ENCODE data around the gene MYO7A.

The MYO7A gene

DNA sequence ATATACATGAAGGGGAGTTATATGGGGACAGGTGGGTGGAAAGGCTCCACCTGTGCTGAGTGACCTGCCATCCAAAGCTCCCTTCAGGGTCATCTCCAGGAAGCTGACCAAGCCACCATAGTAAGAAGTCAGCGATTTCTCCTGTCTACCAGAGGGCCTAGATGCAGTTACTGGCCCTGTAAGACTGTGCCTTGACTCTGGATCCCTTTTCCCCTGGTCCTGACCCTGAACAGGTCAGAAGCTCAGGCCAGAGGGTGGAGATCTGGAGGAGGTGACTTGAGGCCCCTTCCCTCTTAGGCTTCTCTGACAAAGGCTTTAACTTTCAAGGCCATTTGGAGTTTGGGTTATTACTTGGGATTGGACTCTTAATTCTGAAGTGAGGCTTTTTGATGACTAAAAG, 103.8 kb downstream of the MYO7A start:
- no peaks in the 10 kb centered on the region for H3K36me3 ChIP-seq (ENCODE audit: insufficient read depth, low read length)
- H3K9ac ChIP-seq (ENCODE audit: low read length): no peak overlapping the region
- H3K4me1 ChIP-seq (ENCODE audit: insufficient read depth, low read length, severe bottlenecking): no peaks in the 10 kb centered on the region
- H3K9me3 ChIP-seq (ENCODE audit: low read length): no peaks in the 10 kb centered on the region
- no peaks in the 10 kb centered on the region for H4K20me1 ChIP-seq (ENCODE audit: insufficient read depth, low read length)
- H3K4me3 ChIP-seq (ENCODE audit: low read depth, low read length, poor library complexity, severe bottlenecking): no peak overlapping the region
- TF ChIP-seq, protein P1, sequence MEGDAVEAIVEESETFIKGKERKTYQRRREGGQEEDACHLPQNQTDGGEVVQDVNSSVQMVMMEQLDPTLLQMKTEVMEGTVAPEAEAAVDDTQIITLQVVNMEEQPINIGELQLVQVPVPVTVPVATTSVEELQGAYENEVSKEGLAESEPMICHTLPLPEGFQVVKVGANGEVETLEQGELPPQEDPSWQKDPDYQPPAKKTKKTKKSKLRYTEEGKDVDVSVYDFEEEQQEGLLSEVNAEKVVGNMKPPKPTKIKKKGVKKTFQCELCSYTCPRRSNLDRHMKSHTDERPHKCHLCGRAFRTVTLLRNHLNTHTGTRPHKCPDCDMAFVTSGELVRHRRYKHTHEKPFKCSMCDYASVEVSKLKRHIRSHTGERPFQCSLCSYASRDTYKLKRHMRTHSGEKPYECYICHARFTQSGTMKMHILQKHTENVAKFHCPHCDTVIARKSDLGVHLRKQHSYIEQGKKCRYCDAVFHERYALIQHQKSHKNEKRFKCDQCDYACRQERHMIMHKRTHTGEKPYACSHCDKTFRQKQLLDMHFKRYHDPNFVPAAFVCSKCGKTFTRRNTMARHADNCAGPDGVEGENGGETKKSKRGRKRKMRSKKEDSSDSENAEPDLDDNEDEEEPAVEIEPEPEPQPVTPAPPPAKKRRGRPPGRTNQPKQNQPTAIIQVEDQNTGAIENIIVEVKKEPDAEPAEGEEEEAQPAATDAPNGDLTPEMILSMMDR (IDR thresholded peaks at IDR 0.05; ENCODE audit: low read length): no peak
- no peak for TF ChIP-seq EZH2 (IDR thresholded peaks at IDR 0.05; ENCODE audit: borderline replicate concordance, low read length)
- no peak overlapping the region for H3K4me2 ChIP-seq (ENCODE audit: low read length)
- no peaks in the 10 kb centered on the region for H3K27me3 ChIP-seq (ENCODE audit: insufficient read depth, low read length)
- H3K9me2 ChIP-seq (ENCODE audit: low read depth, low read length): no peaks in the 10 kb centered on the region
- no peak overlapping the region for H2AFZ ChIP-seq (ENCODE audit: low read length)
- H3K27ac ChIP-seq (ENCODE audit: low read depth, low read length, poor library complexity, severe bottlenecking): no peak overlapping the region
- H3K79me2 ChIP-seq (ENCODE audit: insufficient read depth, low read length): no peaks in the 10 kb centered on the region
- no peaks in the 10 kb centered on the region for H3F3A ChIP-seq (ENCODE audit: insufficient read depth, low read length)

DNA sequence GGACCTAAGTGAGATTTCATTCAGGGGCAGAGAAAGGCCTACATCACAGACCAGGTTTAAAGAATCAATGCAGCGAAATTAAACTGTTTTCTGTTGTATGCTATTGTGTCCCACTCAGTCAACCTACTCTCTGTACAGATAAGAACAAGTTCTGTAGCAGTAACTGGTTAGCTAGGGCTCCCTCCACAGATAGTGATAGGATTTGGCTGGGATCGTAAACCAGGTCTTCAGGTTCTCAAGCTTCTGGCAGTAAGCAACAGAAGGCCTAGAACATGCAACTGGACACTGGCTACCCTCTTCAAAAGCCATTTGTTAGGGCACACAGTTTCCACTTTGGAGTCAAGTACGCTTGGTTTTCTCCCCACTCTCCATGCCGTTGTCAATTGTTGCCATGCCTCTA, 104.2 kb downstream of the MYO7A start:
- Histone ChIP-seq H3K9me2 (ENCODE audit: low read depth, low read length) (no peaks in the 10 kb centered on the region), H3K27ac (ENCODE audit: low read depth, low read length, poor library complexity, severe bottlenecking) (no peak overlapping the region)

GRCh38 chr11:77233011-77233410, 105.0 kb downstream of the MYO7A start:
- Histone ChIP-seq H2AFZ (ENCODE audit: low read length) (no peak overlapping the region), H3K4me2 (ENCODE audit: low read length) (no peak overlapping the region)

More for the DNA sequence above, 104.2 kb downstream of the MYO7A start:
- Histone ChIP-seq H4K20me1 (ENCODE audit: insufficient read depth, low read length) (no peaks in the 10 kb centered on the region), H3F3A (ENCODE audit: insufficient read depth, low read length) (no peaks in the 10 kb centered on the region), H3K4me1 (ENCODE audit: insufficient read depth, low read length, severe bottlenecking) (no peaks in the 10 kb centered on the region), H3K9me3 (ENCODE audit: low read length) (no peaks in the 10 kb centered on the region), H3K27me3 (ENCODE audit: insufficient read depth, low read length) (no peaks in the 10 kb centered on the region), H3K79me2 (ENCODE audit: insufficient read depth, low read length) (no peaks in the 10 kb centered on the region), H2AFZ (ENCODE audit: low read length) (no peak overlapping the region), H3K4me2 (ENCODE audit: low read length) (no peak overlapping the region), H3K9ac (ENCODE audit: low read length) (no peak overlapping the region), H3K4me3 (ENCODE audit: low read depth, low read length, poor library complexity, severe bottlenecking) (no peak overlapping the region), H3K36me3 (ENCODE audit: insufficient read depth, low read length) (no peaks in the 10 kb centered on the region)
- TF ChIP-seq, protein P1 (IDR thresholded peaks at IDR 0.05; ENCODE audit: low read length): no peak
- no peak for TF ChIP-seq EZH2 (IDR thresholded peaks at IDR 0.05; ENCODE audit: borderline replicate concordance, low read length)

More at GRCh38 chr11:77233011-77233410, 105.0 kb downstream of the MYO7A start:
- Histone ChIP-seq H3K9me3 (ENCODE audit: low read length) (no peaks in the 10 kb centered on the region), H3K79me2 (ENCODE audit: insufficient read depth, low read length) (no peaks in the 10 kb centered on the region), H3K4me3 (ENCODE audit: low read depth, low read length, poor library complexity, severe bottlenecking) (no peak overlapping the region), H3K4me1 (ENCODE audit: insufficient read depth, low read length, severe bottlenecking) (no peaks in the 10 kb centered on the region), H3K27ac (ENCODE audit: low read depth, low read length, poor library complexity, severe bottlenecking) (no peak overlapping the region), H3K27me3 (ENCODE audit: insufficient read depth, low read length) (no peaks in the 10 kb centered on the region), H3K9ac (ENCODE audit: low read length) (no peak overlapping the region), H4K20me1 (ENCODE audit: insufficient read depth, low read length) (no peaks in the 10 kb centered on the region), H3K9me2 (ENCODE audit: low read depth, low read length) (no peaks in the 10 kb centered on the region), H3F3A (ENCODE audit: insufficient read depth, low read length) (no peaks in the 10 kb centered on the region), H3K36me3 (ENCODE audit: insufficient read depth, low read length) (no peaks in the 10 kb centered on the region)
- no peak for TF ChIP-seq EZH2 (IDR thresholded peaks at IDR 0.05; ENCODE audit: borderline replicate concordance, low read length)
- TF ChIP-seq, protein P1 (IDR thresholded peaks at IDR 0.05; ENCODE audit: low read length): no peak

Measured in OCI-LY1 (cell line).